ENCODE results near the gene EEF2K. TPM values are rescaled to one million over a fixed set of nuclear protein-coding genes. Genes with fewer than 3 reads are reported as not detected.
"Not testable (repeated sequence)": the region's sequence is repeated elsewhere in the genome, so short reads cannot be mapped to it uniquely, and the experiment has no call there.

The EEF2K gene
- 10 to 100 TPM; 32.0 to 34.0 TPM for total RNA-seq
- long read RNA-seq, full-length matches to known transcripts, result 3 of 14 reads
- long read RNA-seq, partial matches to known transcripts, result 5 of 14 reads
- long read RNA-seq, other reads (novel, unspliced or antisense), result 6 of 14 reads

DNA sequence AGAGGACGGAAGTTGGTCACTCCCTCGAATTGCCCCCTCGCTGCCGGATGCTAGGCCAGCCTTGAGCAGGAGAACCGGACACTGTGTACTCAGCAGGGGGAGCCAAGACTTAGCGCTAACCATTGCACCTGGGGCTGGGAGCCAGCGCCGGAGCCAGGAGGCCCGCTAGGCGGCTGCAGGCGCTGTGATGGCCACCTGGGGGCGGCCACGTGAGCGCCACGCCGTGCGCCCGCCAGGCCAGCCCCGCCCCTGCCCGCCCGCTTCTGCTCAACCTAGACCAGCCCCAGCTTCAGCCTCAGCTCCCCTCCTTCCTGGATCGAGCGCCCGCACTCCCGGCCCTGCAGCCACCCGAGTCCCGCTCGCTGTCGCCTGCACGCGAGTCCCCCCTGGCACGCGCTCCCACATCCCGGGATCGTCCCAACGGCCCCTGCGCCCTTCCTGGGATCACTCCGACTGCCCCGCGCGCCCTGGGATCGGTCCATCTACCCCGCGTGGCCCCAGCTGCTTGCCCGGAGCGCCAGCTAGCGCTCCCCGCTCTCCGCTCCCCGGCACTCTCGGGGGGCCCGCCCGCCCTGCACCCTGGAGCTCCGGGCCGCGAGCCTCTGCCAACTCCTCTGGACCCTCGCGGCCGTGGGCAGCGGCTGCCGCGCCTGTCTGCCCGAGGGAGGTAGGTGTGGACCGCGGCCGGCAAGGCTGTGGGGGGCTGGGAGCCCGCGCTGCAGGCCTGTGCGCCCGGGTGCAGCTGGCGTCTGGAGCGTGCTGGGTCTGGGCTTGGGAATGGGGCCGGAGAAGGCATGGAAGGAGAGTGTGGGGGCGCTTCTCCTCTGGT, at the start of gene EEF2K:
EEF2K (plus strand) TSS at position 266 of the 829 bp plus-strand sequence. CDS start 19,452 bp downstream, outside the sequence.
- ATAC-seq (peak; percentile 93 to 94), DNase-seq (peak; percentile 93)
- intact Hi-C loops (cut with DNase I), result loop anchor here in 1 of 2 donors (1.0 kb wide), 1 partner anchor 91 kb away; the partner anchor contains the start of gene POLR3E

DNA sequence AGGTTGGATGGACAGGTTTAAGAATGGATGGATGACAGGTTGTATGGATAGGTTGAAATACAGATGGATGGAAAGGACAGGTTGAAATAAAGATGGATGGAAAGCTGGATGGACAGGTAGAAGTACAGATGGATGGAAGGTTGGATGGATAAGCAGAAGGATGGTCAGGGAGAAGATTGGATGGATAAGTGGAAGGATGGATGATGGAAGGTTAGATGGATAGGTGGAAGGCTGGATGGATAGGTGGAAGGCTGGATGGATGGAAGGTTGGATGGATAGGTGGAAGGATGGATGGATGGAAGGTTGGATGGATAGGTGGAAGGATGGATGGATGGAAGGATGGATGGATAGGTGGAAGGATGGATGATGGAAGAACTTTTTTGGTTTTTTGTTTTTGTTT, 44.7 kb upstream of the EEF2K start:
- intact Hi-C loops (cut with DNase I), result no loop called here

DNA sequence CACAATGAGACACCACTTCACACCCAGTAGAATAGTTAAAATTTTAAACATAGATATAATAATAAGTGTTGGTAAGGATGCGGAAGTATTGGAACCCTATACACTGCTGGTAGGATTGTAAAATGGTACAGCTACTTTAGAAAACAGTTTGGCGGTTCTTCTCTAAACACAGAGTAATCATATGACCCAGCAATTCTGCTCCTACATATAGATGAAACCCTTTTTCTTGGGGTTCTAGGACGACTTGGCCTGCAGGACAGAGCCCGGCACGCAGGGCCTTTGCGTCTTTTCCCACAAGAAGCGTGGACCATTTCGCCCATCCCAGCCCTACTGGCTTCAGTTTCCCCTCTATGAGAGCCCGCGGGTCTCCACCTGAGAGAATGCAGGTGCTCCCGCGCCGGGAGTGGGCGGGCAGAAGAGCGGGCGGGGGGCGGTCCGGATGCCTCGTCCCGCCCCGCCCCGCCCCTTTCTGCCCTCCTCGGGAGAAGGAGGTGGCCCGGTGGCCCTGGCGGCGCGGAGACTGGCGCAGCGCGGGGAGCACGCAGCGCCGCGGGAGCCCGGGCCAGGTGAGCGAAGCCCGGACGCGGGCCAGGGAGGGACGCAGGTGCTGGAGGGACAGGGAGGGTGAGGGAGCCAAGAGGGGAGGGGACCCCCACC, 44.0 kb upstream of the EEF2K start, which contains the start of gene SDR42E2:
SDR42E2 (plus strand) TSS at position 508 of the 657 bp plus-strand sequence. CDS start 3,077 bp downstream, outside the sequence.
- intact Hi-C loops (cut with DNase I), result no loop called here
- no peak for ATAC-seq

More for the DNA sequence above, 44.7 kb upstream of the EEF2K start:
- DNase-seq (no peak), ATAC-seq (no peak)

DNA sequence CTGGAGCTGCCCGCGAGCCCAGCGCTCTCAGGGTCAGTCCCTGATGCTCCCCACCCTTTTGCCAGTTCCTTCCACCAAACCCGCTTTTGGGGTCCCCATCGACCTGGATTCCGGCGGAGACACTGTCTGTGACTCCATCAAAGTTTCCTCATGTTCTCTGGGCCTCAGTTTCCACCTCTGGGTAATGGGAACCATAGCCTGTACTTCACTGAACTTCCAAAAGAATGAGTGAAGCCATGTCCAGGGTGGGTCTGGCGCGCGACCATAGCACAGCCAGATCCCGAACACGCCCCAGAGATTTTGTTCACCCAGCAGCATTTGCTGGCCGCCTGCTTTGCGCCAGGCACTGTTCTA, 43.4 kb upstream of the EEF2K start:
- DNase-seq (no peak), ATAC-seq (no peak)
- intact Hi-C loops (cut with DNase I), result no loop called here

More for the DNA sequence above, 44.0 kb upstream of the EEF2K start, which contains the start of gene SDR42E2:
- DNase-seq, result no peak

DNA sequence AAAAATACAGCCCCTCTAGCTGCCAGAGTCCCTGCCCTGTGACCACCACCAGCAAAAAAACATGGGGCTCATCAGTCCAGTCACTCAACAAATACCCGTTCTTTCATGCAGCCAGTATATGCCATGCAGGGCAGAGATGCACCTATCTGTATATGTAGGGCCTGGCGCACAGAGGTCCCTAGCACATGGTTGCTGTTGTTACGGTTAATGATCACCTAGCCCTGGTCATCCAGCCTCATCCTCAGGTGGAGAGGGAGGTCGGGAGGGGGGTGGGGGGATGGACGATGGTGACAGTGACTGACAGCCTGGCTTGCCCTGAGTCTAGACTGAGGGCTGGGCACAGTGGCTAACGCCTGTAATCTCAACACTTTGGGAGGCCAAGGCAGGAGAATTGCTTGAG, 42.3 kb upstream of the EEF2K start:
- DNase-seq (no peak), ATAC-seq (no peak)
- intact Hi-C loops (cut with DNase I), result no loop called here

DNA sequence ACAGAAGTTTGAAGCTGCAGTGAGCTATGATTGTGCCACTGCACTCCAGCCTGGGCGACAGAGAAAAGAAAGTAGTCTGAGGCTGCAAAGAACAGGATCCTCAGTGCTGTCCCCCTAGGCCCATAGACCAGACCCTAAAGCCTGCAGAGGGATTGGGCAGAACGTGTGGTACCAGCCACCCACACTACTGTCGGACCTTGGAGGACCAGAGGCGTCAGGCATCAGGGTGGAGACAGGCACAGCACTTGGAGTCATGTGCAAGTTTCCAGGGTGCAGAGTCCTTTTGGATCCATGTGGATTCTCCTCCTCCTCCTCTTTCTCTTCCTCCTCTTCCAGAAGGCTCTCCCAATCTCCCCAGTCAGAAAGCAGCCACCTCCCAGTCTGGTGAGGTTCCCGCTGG, 41.6 kb upstream of the EEF2K start:
- no peak for ATAC-seq
- intact Hi-C loops (cut with DNase I), result no loop called here
- no peak for DNase-seq

DNA sequence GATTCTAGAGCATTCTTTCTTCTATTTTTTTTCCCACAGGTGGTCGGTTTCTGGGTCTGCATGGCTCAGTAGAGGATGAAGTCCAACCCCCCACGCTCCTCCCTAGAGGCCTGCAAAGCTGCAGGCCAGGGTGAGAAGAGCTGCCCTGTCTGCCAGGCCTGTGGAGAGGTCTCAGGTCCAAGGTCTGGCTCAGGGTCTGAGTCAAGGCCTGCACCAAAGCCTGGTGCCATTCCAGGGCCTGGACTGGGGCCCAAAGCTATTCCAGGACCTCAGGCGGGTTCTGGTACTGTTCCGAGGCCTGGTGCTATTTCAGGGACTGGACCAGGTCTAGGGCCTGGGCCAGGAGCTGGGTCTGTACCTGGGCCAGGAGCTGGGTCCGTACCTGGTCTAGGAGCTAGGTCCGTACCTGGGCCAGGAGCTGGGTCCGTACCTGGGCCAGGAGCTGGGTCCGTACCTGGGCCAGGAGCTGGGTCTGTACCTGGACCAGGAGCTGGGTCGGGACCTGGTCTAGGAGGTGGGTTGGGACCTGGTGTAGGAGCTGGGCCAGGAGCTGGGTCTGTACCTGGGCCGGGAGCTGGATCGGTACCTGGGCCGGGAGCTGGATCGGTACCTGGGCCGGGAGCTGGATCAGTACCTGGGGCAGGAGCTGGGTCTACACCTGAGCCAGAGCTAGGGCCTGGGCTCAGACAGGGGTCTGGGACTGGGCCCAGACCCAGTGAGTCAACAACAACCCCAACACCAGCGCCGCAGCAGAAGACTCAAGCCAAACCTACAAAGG, 40.4 kb upstream of the EEF2K start:
- no peak for ATAC-seq

DNA sequence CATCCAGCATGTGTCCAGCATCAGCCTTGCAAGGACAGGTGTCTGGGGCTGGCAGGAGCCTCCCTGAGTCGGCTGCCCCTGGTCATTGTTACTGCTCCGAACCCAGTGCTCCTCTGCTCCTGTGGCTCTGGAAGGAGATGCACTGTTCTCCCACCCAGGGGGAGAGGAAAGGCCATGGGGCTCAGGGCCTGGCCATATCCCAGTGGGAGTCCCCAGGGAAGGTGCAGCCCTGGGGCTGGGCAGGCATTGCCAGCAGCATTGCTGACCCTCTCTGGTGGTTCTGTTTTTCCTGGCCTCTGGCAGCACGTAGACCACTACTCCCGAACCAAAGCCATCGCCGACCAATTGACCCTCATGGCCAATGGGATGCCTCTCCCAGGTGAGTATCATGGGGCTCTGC, 34.1 kb upstream of the EEF2K start:
- DNase-seq (no peak), ATAC-seq (no peak)
- intact Hi-C loops (cut with DNase I), result loop anchor here in 1 of 2 donors (10.0 kb wide), 1 partner anchor 77 kb away; the partner anchor contains the start of gene VWA3A

More for the DNA sequence above, 40.4 kb upstream of the EEF2K start:
- intact Hi-C loops (cut with DNase I), result no loop called here
- no peak for DNase-seq

DNA sequence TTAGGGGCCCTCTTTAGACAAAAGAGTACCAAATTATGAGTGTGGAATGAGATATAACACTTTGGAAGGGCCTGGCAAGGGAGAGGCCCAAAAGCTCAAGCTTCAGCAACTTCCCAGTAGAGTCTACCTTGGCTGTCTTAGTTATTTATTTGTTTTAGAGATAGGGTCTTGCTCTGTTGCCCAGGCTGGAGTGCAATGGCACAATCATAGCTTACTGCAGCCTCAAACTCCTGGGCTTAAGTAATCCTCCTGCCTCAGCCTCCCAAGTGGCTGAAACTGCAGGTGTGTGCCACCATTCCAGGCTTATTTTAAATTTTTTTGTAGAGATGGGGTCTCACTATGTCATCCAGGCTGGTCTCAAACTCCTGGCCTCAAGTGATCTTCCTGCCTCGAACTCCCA, 33.4 kb upstream of the EEF2K start:
- ATAC-seq, DNase-seq: not testable (repeated sequence)
- intact Hi-C loops (cut with DNase I), result loop anchor here in 1 of 2 donors (10.0 kb wide), 1 partner anchor 78 kb away; the partner anchor contains the start of gene VWA3A

DNA sequence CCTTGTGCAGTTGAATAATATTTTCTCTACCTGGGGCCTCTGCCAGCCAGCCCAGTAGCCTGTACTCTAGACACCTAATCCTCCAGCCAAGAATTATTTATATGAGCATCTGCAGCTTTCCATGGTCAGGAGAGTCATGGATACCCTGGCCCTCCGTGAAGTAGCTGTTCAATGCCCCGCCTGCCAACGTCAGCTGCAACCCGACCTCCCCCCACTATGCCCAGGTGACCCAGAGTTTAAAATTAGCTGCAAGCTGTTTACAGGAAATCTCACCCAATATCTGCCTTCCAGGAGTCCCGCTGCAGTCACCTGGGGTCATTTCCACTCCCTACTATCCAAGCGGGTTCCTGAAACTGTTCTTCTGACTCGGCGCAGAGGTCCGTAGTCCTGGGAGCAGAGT, 31.4 kb upstream of the EEF2K start:
- intact Hi-C loops (cut with DNase I), result loop anchor here in 1 of 2 donors (10.0 kb wide), 1 partner anchor 80 kb away; the partner anchor contains the start of gene VWA3A
- DNase-seq (no peak), ATAC-seq (no peak)

DNA sequence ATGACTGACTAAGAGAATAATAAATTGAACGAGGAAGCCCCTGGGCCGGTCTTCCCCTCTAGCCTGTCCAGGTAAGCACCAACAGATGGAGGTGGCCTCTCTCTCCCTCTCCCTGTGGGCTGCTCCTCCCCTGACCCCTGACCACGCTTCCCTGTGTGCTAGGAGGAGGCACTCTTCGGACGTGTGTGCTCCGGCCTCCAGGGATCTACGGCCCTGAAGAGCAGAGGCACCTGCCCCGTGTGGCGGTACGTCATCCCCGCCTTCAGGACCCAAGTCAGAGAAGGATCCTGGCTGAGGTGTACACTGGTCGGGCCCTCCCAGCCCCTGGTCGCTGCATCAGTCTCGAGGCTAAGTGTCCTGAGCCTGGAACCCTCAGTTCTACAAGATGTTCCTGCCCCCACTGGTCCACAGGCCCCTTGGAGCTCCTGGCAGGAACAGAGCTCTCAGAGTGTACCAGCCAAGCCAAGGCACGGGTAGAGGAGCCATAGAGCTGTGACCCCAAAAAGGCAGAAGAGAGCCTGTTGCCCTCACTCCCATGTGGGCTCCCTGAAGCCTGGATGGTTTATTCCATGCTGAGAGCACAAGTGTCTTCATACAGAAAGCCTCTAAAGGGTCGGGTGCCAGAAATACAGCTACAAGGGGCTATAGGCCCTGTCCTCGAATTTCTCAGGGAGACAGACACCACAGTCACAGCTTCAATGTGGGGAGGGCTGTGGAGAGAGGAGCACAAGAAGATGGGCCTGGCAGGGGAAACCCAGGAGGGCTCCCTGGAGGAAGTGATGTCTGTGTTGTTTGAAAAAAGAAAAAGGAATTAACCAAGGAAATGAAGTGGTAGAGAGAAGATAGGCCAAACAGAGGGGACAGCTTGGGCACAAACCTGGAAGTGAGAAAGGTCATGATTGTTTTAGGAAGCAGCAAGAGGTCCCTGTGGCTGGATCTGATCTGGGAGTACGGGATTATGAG, 27.8 kb upstream of the EEF2K start:
- intact Hi-C loops (cut with DNase I), result loop anchor here in 1 of 2 donors (10.0 kb wide), 1 partner anchor 83 kb away; the partner anchor contains the start of gene VWA3A
- ATAC-seq (no peak), DNase-seq (no peak)

DNA sequence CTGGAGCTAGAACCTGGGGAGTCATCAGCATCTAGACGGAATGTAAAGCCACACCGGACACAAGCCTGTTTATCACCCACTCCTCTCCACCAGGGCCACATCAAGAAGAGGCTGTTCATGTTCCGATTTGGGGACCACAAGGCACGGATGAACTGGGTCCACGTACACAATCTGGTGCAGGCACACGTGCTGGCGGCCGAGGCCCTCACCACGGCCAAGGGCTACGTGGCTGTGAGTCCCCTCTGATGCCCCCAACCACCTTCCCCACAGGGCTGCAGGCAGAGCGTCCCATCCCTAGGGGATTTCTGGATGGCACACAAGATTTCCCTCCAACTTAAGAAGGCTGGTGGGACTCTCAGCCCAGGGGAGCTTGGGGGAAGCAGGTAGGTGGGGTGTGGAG, 24.7 kb upstream of the EEF2K start:
- DNase-seq, result no peak
- intact Hi-C loops (cut with DNase I), result loop anchor here in 1 of 2 donors (10.0 kb wide), 1 partner anchor 237 kb away; no protein-coding TSS in a partner anchor
- ATAC-seq, result no peak

DNA sequence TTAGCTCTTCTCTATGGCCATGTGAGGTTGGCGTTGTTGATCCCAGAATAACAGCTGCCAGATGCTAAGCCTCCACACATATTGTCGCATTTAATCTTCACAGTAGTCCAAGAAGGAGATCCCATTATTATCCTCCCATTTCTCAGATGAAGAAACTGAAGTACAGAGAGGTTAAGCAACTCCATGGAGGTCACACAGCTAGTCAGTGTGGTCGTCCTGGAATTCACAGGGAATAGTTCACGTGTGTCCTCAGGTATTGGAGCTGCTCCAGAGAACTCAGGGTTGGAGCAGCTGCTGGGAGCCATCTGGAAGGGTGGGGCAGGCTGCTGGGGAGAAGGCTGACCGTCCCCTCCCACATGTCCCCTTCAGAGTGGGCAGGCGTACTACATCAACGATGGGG, 24.2 kb upstream of the EEF2K start:
- DNase-seq (no peak), ATAC-seq (no peak)
- intact Hi-C loops (cut with DNase I), result loop anchor here in 1 of 2 donors (10.0 kb wide), 1 partner anchor 237 kb away; no protein-coding TSS in a partner anchor

DNA sequence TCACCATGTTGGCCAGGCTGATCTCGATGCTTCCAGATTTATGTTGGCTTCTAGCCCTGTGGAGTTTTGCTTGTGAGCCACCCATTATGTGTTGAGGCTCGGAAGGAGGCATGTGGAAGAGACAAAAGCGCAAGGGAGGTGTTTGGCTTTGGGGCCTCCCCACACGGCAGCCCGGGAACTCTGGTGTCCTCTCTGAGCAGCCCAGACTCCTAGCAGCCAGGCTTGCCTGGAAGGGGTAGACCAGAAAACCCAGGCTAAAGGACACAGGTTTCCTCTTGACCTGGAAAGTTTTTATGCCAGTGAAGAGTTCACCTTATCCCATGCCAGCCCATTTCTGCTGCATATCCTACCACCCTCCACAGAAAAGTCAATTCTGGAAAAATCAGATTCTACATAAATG, 22.7 kb upstream of the EEF2K start:
- intact Hi-C loops (cut with DNase I), result loop anchor here in 1 of 2 donors (10.0 kb wide), 1 partner anchor 239 kb away; no protein-coding TSS in a partner anchor
- ATAC-seq, result no peak
- no peak for DNase-seq

DNA sequence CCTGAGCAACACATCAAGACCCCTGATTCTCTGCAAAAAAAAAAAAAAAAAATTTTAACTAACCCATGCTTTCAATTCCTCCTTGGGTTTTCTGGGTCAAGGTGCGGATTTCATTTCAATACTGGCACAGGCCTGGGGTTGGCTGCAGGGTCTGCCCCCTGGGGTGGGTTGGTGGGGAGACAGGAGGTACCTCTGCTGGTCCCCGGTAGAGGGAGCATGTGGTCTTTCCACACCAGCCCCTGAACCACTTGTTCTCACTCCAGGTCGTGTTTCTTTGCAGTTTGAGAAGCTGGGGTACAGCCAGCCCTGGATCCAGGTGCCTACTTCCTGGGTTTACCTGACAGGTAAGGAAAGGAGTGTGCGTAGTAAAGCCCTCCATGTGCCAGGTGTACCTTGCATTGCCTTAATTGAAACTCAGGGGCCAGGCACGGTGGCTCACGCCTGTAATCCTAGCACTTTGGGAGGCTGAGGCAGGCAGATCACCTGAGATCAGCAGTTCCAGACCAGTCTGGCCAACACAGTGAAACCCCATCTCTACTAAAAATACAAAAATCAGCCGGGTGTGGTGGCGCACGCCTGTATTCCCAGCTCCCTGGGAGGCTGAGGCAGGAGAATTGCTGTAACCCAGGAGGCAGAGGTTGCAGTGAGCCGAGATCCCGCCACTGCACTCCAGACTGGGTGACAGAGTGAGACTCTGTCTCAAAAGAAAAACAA, 22.0 kb upstream of the EEF2K start:
- intact Hi-C loops (cut with DNase I), result loop anchor here in 1 of 2 donors (10.0 kb wide), 1 partner anchor 239 kb away; no protein-coding TSS in a partner anchor
- DNase-seq, result no peak
- ATAC-seq, result no peak

DNA sequence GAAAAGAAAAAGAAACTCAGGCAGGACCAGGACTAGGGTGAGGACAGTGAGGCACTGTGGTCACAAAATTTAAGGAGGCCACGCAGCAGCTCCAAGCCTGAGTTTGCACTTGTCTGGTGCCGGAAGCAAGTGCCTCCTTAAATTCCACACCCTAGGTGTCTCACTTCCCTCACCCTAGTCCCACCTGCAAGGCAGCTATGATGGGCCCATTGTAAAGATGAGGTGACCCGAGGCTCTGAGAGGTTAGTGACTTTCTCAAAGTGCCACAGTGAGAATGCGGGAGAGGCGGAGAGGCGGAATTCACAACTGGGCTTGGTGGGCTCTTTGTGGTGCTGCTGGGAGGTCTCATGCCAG, 21.5 kb upstream of the EEF2K start:
- intact Hi-C loops (cut with DNase I), result loop anchor here in 1 of 2 donors (10.0 kb wide), 1 partner anchor 240 kb away; no protein-coding TSS in a partner anchor
- DNase-seq (no peak), ATAC-seq (no peak)

DNA sequence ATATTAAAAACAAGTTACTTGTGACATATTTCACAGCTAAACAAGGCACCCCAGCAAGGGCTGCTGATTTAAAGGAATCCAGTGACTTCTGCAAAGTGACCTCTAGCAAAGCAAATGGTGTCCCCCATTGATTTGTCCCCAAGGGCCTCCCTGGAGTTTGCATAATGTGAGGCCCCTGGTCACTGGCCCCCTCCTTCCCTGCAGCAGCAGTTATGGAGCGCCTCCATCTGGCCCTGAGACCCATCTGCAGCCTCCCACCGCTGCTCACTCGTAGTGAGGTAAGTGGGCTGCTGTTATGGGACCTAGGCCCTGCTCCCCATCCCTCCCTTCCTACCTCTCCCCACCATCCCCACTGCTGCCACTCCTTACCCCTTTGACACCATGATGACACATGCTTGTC, 19.6 kb upstream of the EEF2K start:
- ATAC-seq (no peak), DNase-seq (no peak)
- intact Hi-C loops (cut with DNase I), result loop anchor here (5.0 to 10.0 kb wide), 3 partner anchors 109 to 242 kb away; partner anchors contain the start of gene PDZD9 (in 1 of the 2)

Data from left cardiac atrium (tissue), 4 donors.